GM23338 (cell line): Measurements from ENCODE around the gene NFKB2. TPM values are rescaled to one million over a fixed set of nuclear protein-coding genes. Genes with fewer than 3 reads are reported as not detected.

ENCODE experiments used
- ATAC-seq: fragments of 200-7000 bp; cut with Tn5 transposase; 3 replicates; pipeline ENCODE4 v1.9.1; 2020
- DNase-seq: peaks from one replicate; pipeline ENCODE4 v3.0.0-alpha.2; 2015; ENCODE audit warnings: low spot score
- H2AFZ ChIP-seq: fragments of 200-600 bp; sonication (generic); 2 replicates; pipeline ENCODE4 v1.8.0; 2016; ENCODE audit warnings: antibody characterized with exemption, mild to moderate bottlenecking, moderate library complexity
- H3F3A ChIP-seq: fragments of 200-600 bp; sonication (generic); replicated peaks from 2 replicates; pipeline ENCODE4 v1.8.0; 2017; ENCODE audit warnings: antibody characterized with exemption, mixed run types, low read depth
- H3K27ac ChIP-seq: fragments of 200-600 bp; sonication (generic); 2 replicates; pipeline ENCODE4 v1.6.1; 2016; ENCODE audit warnings: low read depth
- H3K27me3 ChIP-seq: fragments of 200-600 bp; sonication (generic); 2 replicates; pipeline ENCODE4 v1.8.0; 2016; ENCODE audit warnings: mild to moderate bottlenecking, mixed run types, moderate library complexity; ENCODE audit not compliant: insufficient read depth
- H3K36me3 ChIP-seq: fragments of 200-600 bp; sonication (generic); 2 replicates; pipeline ENCODE4 v1.8.0; 2016; ENCODE audit warnings: mild to moderate bottlenecking; ENCODE audit not compliant: insufficient read depth
- H3K4me1 ChIP-seq: fragments of 200-600 bp; sonication (generic); 2 replicates; pipeline ENCODE4 v1.8.0; 2016; ENCODE audit warnings: mild to moderate bottlenecking, moderate library complexity; ENCODE audit not compliant: insufficient read depth
- H3K4me2 ChIP-seq: fragments of 200-600 bp; sonication (generic); 2 replicates; pipeline ENCODE4 v1.7.1; 2017; ENCODE audit warnings: mixed run types
- H3K4me3 ChIP-seq: fragments of 200-600 bp; sonication (generic); 2 replicates; pipeline ENCODE4 v1.6.1; 2016; ENCODE audit warnings: mixed run types
- H3K79me2 ChIP-seq: fragments of 200-600 bp; sonication (generic); replicated peaks from 2 replicates; pipeline ENCODE4 v1.8.0; 2017; ENCODE audit warnings: mild to moderate bottlenecking; ENCODE audit not compliant: insufficient read depth
- H3K9me2 ChIP-seq: fragments of 200-600 bp; sonication (generic); 2 replicates; pipeline ENCODE4 v1.8.0; 2017; ENCODE audit not compliant: insufficient read depth
- H4K20me1 ChIP-seq: fragments of 200-600 bp; sonication (generic); replicated peaks from 2 replicates; pipeline ENCODE4 v1.8.0; 2017; ENCODE audit warnings: mild to moderate bottlenecking; ENCODE audit not compliant: insufficient read depth
- H3K27ac Mint-ChIP-seq: 2 replicates; pipeline ENCODE4 v1.8.0; 2020; ENCODE audit warnings: inconsistent platforms, mild to moderate bottlenecking, moderate library complexity, mixed read lengths
- H3K27me3 Mint-ChIP-seq: 3 replicates; pipeline ENCODE4 v1.8.0; 2022; ENCODE audit warnings: low read depth, mild to moderate bottlenecking, moderate library complexity, mixed read lengths, inconsistent platforms; ENCODE audit not compliant: insufficient read depth, poor library complexity
- H3K36me3 Mint-ChIP-seq: 3 replicates; pipeline ENCODE4 v1.8.0; 2021; ENCODE audit warnings: low read depth, mild to moderate bottlenecking, inconsistent platforms, moderate library complexity, mixed read lengths
- H3K4me1 Mint-ChIP-seq: 3 replicates; pipeline ENCODE4 v1.8.0; 2020; ENCODE audit warnings: mild to moderate bottlenecking, inconsistent platforms, mixed read lengths
- H3K4me3 Mint-ChIP-seq: 3 replicates; pipeline ENCODE4 v1.8.0; 2021; ENCODE audit warnings: moderate library complexity, mild to moderate bottlenecking, inconsistent platforms, mixed read lengths
- H3K9me3 Mint-ChIP-seq: 3 replicates; pipeline ENCODE4 v1.8.0; 2020; ENCODE audit warnings: moderate library complexity, mild to moderate bottlenecking, inconsistent platforms, mixed read lengths
- CREB1 ChIP-seq: fragments of 250-450 bp; sonication (Bioruptor Pico); IDR thresholded peaks from 2 replicates; pipeline ENCODE4 v1.5.0; 2020; ENCODE audit warnings: low read depth, mild to moderate bottlenecking, moderate library complexity
- ETS1 ChIP-seq: IDR thresholded peaks from 2 replicates; pipeline ENCODE4 v1.6.1; 2016; ENCODE audit warnings: antibody characterized with exemption
- EZH2 ChIP-seq: fragments of 200-600 bp; sonication (generic); IDR thresholded peaks from one replicate; pipeline ENCODE4 v1.8.0; 2017; ENCODE audit warnings: antibody characterized with exemption, mild to moderate bottlenecking, low read depth; ENCODE audit not compliant: unreplicated experiment
- EZH2phosphoT487 ChIP-seq: fragments of 200-600 bp; sonication (generic); IDR thresholded peaks from one replicate; pipeline ENCODE4 v1.8.1; 2018; ENCODE audit warnings: antibody characterized with exemption; ENCODE audit not compliant: unreplicated experiment
- JUNB ChIP-seq: IDR thresholded peaks from one replicate; pipeline ENCODE4 v1.6.1; 2016; ENCODE audit warnings: antibody characterized with exemption; ENCODE audit not compliant: unreplicated experiment
- NANOG ChIP-seq: IDR thresholded peaks from 2 replicates; pipeline ENCODE4 v1.6.1; 2016; ENCODE audit warnings: antibody characterized with exemption, borderline replicate concordance
- POLR2AphosphoS5 ChIP-seq: IDR thresholded peaks from 2 replicates; pipeline ENCODE4 v1.6.1; 2016; ENCODE audit warnings: antibody characterized with exemption, low read depth
- REST ChIP-seq: IDR thresholded peaks from one replicate; pipeline ENCODE4 v1.6.1; 2018; ENCODE audit warnings: antibody characterized with exemption; ENCODE audit not compliant: unreplicated experiment
- STAT1 ChIP-seq: IDR thresholded peaks from one replicate; pipeline ENCODE4 v1.6.1; 2016; ENCODE audit warnings: antibody characterized with exemption; ENCODE audit not compliant: unreplicated experiment
- ZNF114 ChIP-seq: fragments of 250-450 bp; sonication (Bioruptor Pico); IDR thresholded peaks from 2 replicates; pipeline ENCODE4 v1.5.0; 2020; ENCODE audit warnings: mild to moderate bottlenecking, moderate library complexity
- ZNF331 ChIP-seq: fragments of 250-450 bp; sonication (Bioruptor Pico); IDR thresholded peaks from 2 replicates; pipeline ENCODE4 v1.5.0; 2020; ENCODE audit warnings: low read depth, mild to moderate bottlenecking, moderate library complexity
- ZNF462 ChIP-seq: fragments of 250-450 bp; sonication (Bioruptor Pico); IDR thresholded peaks from 2 replicates; pipeline ENCODE4 v1.5.0; 2020; ENCODE audit warnings: mild to moderate bottlenecking, moderate library complexity
- polyA plus RNA-seq: library from polyadenylated mRNA; unstranded; fragments of >200 nt; fragmentation: Nextera tagmentation; extraction: Ambion mirVana; gene quantifications from 2 replicates; pipeline ENCODE4 v1.2.1, GENCODE V29; 2016
- total RNA-seq: library from RNA; depleted of rRNA; stranded (reverse); fragments of >200 nt; shearing (Covaris generic); gene quantifications from 2 replicates; pipeline ENCODE4 v1.2.3, GENCODE V29; 2014
- TF ChIP-seq, protein P1 (sequence below), 2 experiments: fragments of 200-600 bp in 1 of 2; sonication (generic) in 1 of 2; conservative IDR thresholded peaks; 2 replicates each; pipeline versions ENCODE4 v1.5.1 to v1.6.1; 2016 to 2017; ENCODE audit warnings: antibody characterized with exemption in 2 of 2, low read depth in 2 of 2, mild to moderate bottlenecking in 2 of 2, moderate library complexity in 1 of 2

Gene NFKB2
- total and polyA plus RNA-seq, 2 experiments from 2014 or later: 6.8 to 29.4 TPM

- ATAC-seq (peak; percentile 4), DNase-seq (peak; percentile 85)
- Histone ChIP-seq H3K36me3 (no peaks in the 10 kb centered on the region; the same call in 1 of the 2 replicates), H3K9me2 (no peaks in the 10 kb centered on the region), H4K20me1 (no peaks in the 10 kb centered on the region; the same call in none of the 2 replicates), H2AFZ (peak overlapping the region; percentile 91), H3K79me2 (no peaks in the 10 kb centered on the region), H3K4me1 (peaks cover 15% of the 10 kb centered on the region), H3F3A (peaks cover 27% of the 10 kb centered on the region), H3K27ac (0 out of 2 replicates have a peak overlapping the region, but pooled peaks have one; percentile 55), H3K4me2 (peak overlapping the region; percentile 100), H3K4me3 (peak overlapping the region; percentile 82), H3K27me3 (0 out of 2 replicates have a peak, but pooled peaks cover 6% of the 10 kb centered on the region)
- H3K36me3 Mint-ChIP-seq: peaks cover 15% of the 10 kb centered on the region
- H3K4me3 Mint-ChIP-seq: peak overlapping the region; percentile 97
- peaks cover 19% of the 10 kb centered on the region for H3K4me1 Mint-ChIP-seq
- peaks cover 41% of the 10 kb centered on the region for H3K27me3 Mint-ChIP-seq
- H3K27ac Mint-ChIP-seq: peak overlapping the region; percentile 32; the same call in 1 of the 2 replicates
- no peaks in the 10 kb centered on the region; the same call in 2 of the 3 replicates for H3K9me3 Mint-ChIP-seq
- TF ChIP-seq ZNF462 (CRISPR knock-in tag): no peak
- peak; percentile 51; the same call in 1 of the 2 replicates for TF ChIP-seq CREB1 (CRISPR knock-in tag)
- no peak for TF ChIP-seq ZNF114 (CRISPR knock-in tag)
- peak; percentile 87 for TF ChIP-seq REST
- no peak for TF ChIP-seq EZH2phosphoT487
- TF ChIP-seq ETS1: peak; percentile 20; the same call in 1 of the 2 replicates
- TF ChIP-seq ZNF331 (CRISPR knock-in tag): no peak
- TF ChIP-seq, protein P1, sequence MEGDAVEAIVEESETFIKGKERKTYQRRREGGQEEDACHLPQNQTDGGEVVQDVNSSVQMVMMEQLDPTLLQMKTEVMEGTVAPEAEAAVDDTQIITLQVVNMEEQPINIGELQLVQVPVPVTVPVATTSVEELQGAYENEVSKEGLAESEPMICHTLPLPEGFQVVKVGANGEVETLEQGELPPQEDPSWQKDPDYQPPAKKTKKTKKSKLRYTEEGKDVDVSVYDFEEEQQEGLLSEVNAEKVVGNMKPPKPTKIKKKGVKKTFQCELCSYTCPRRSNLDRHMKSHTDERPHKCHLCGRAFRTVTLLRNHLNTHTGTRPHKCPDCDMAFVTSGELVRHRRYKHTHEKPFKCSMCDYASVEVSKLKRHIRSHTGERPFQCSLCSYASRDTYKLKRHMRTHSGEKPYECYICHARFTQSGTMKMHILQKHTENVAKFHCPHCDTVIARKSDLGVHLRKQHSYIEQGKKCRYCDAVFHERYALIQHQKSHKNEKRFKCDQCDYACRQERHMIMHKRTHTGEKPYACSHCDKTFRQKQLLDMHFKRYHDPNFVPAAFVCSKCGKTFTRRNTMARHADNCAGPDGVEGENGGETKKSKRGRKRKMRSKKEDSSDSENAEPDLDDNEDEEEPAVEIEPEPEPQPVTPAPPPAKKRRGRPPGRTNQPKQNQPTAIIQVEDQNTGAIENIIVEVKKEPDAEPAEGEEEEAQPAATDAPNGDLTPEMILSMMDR (conservative IDR thresholded peaks at IDR 0.05; ENCODE audit: low read depth in 2 of 2): no peak
- TF ChIP-seq JUNB: no peak
- no peak for TF ChIP-seq NANOG
- peak; percentile 46 for TF ChIP-seq POLR2AphosphoS5
- TF ChIP-seq EZH2: no peak
- TF ChIP-seq STAT1: no peak
These were observed 24.0 kb downstream of the NFKB2 start for GRCh38 chr10:102419269-102420180.
